ENCODE results near the gene MAP7.
"Not testable (repeated sequence)": the region's sequence is repeated elsewhere in the genome, so short reads cannot be mapped to it uniquely, and the experiment has no call there.

GRCh38 chr6:136483005-136483404 lies 67.2 kb downstream of the MAP7 start:
- TF ChIP-seq EZH2phosphoT487 (IDR thresholded peaks at IDR 0.05; ENCODE audit: insufficient read depth, low read depth); EZH2 (IDR thresholded peaks at IDR 0.05; ENCODE audit: insufficient read depth, poor library complexity, severe bottlenecking): not testable (repeated sequence)

Measured in GM23248 (cell line).